OCI-LY1 (cell line): ENCODE data around the gene PCBP3.

Source experiments
- CTCF ChIP-seq: fragments of 200-600 bp; sonication (generic), shearing (Covaris generic); IDR thresholded peaks from 2 replicates; pipeline ENCODE4 v1.5.1; 2017; ENCODE audit warnings: mild to moderate bottlenecking, antibody characterized with exemption, low read length, moderate library complexity, mixed read lengths
- EZH2 ChIP-seq: fragments of 200-600 bp; sonication (generic), shearing (Covaris generic); IDR thresholded peaks from 2 replicates; pipeline ENCODE4 v1.8.0; 2017; ENCODE audit warnings: borderline replicate concordance, mixed run types, mild to moderate bottlenecking, antibody characterized with exemption, low read length, moderate library complexity, mixed read lengths

GRCh38 chr21:45938453-45938755 lies 294.9 kb downstream of the PCBP3 start:
- no peak for TF ChIP-seq EZH2
- no peak for TF ChIP-seq CTCF
